ENCODE measurements around the gene TMEM184A.

TMEM184A gene

GRCh38 chr7:1569016-1569415 lies 13.0 kb upstream of the TMEM184A start:
- H3K4me3 ChIP-seq: peak overlapping the region; percentile 79 to 88
- no peak for DNase-seq
- H3K27ac ChIP-seq: peak overlapping the region in 1 of 2 donors; percentile 94
- H3K27me3 ChIP-seq: no peaks in the 10 kb centered on the region
- intact Hi-C loops (cut with DNase I; ENCODE audit: low total_unique reads): loop anchor here (2.0 kb wide), 1 partner anchor 64 kb away; the partner anchor contains the start of gene INTS1
- H3K9me3 ChIP-seq: no peaks in the 10 kb centered on the region
- peaks cover 7 to 31% (median 16%) of the 10 kb centered on the region in 3 donors for H3K36me3 ChIP-seq
- TF ChIP-seq CTCF (IDR thresholded peaks at IDR 0.05): no peak
- H3K4me1 ChIP-seq: peaks cover 0 to 33% (median 22%) of the 10 kb centered on the region in 4 donors

- Histone ChIP-seq H3K27me3 (no peaks in the 10 kb centered on the region), H3K36me3 (peaks cover 7 to 31% (median 16%) of the 10 kb centered on the region in 3 donors), H3K27ac (no peak overlapping the region)
These were observed 12.0 kb upstream of the TMEM184A start for GRCh38 chr7:1567896-1568510.

GRCh38 chr7:1567049-1567771 lies 11.2 kb upstream of the TMEM184A start:
- H3K9me3 ChIP-seq: no peaks in the 10 kb centered on the region
- peaks cover 0 to 33% (median 22%) of the 10 kb centered on the region in 4 donors for H3K4me1 ChIP-seq
- no peak for DNase-seq
- intact Hi-C loops (cut with DNase I; ENCODE audit: low total_unique reads): no loop called here
- H3K27ac ChIP-seq: no peak overlapping the region
- no peak for TF ChIP-seq CTCF (IDR thresholded peaks at IDR 0.05)
- no peak overlapping the region for H3K4me3 ChIP-seq
- H3K36me3 ChIP-seq: peaks cover 7 to 31% (median 16%) of the 10 kb centered on the region in 3 donors
- peaks cover 0 to 5% of the 10 kb centered on the region in 2 donors for H3K27me3 ChIP-seq

More at GRCh38 chr7:1567896-1568510, 12.0 kb upstream of the TMEM184A start:
- peaks cover 0 to 33% (median 22%) of the 10 kb centered on the region in 4 donors for H3K4me1 ChIP-seq
- intact Hi-C loops (cut with DNase I; ENCODE audit: low total_unique reads): loop anchor here (2.0 kb wide), 1 partner anchor 63 kb away; the partner anchor contains the start of gene INTS1
- no peak for DNase-seq
- no peaks in the 10 kb centered on the region for H3K9me3 ChIP-seq
- no peak overlapping the region for H3K4me3 ChIP-seq
- TF ChIP-seq CTCF (IDR thresholded peaks at IDR 0.05): no peak

- no peak overlapping the region for H3K4me3 ChIP-seq
- no peak for TF ChIP-seq CTCF (IDR thresholded peaks at IDR 0.05)
- intact Hi-C loops (cut with DNase I; ENCODE audit: low total_unique reads): no loop called here
- H3K27ac ChIP-seq: no peak overlapping the region
- peaks cover 0 to 30% (median 19%) of the 10 kb centered on the region in 4 donors for H3K4me1 ChIP-seq
- no peaks in the 10 kb centered on the region for H3K9me3 ChIP-seq
- peaks cover 0 to 5% of the 10 kb centered on the region in 2 donors for H3K27me3 ChIP-seq
- no peak for DNase-seq
- peaks cover 7 to 31% (median 16%) of the 10 kb centered on the region in 3 donors for H3K36me3 ChIP-seq
These were observed 10.7 kb upstream of the TMEM184A start for GRCh38 chr7:1566687-1567048.

- H3K27me3 ChIP-seq: peaks cover 0 to 25% of the 10 kb centered on the region in 2 donors
- H3K36me3 ChIP-seq: peaks cover 7 to 31% (median 16%) of the 10 kb centered on the region in 3 donors
- peaks cover 0 to 16% (median 11%) of the 10 kb centered on the region in 4 donors for H3K4me1 ChIP-seq
- TF ChIP-seq CTCF (IDR thresholded peaks at IDR 0.05): no peak
- H3K27ac ChIP-seq: no peak overlapping the region
- no peak for DNase-seq
- H3K4me3 ChIP-seq: no peak overlapping the region
- intact Hi-C loops (cut with DNase I; ENCODE audit: low total_unique reads): no loop called here
- no peaks in the 10 kb centered on the region for H3K9me3 ChIP-seq
These were observed 8.6 kb upstream of the TMEM184A start for GRCh38 chr7:1564603-1565022.

All from tibial artery (tissue), 4 donors.